HG02798 (cell line): Measurements from ENCODE around the gene CPM.

Experiments
- ATAC-seq: cut with Tn5 transposase; IDR thresholded peaks from one replicate; pipeline ENCODE4 v1.9.1; 2021; ENCODE audit warnings: mild to moderate bottlenecking; ENCODE audit not compliant: unreplicated experiment, poor library complexity

CPM gene

GRCh38 chr12:68932961-68933893 lies at the start of gene CPM:
CPM (minus strand) TSS chr12:68933171; CDS start chr12:68932837, 334 bp downstream.
- peak; percentile 98 for ATAC-seq

- no peak for ATAC-seq
These were observed 48.5 kb upstream of the CPM start for GRCh38 chr12:68981516-68981915.

- ATAC-seq: no peak
These were observed 47.7 kb upstream of the CPM start for GRCh38 chr12:68980476-68981212.

- no peak for ATAC-seq
These were observed 45.7 kb upstream of the CPM start for GRCh38 chr12:68978678-68979077.

GRCh38 chr12:68977909-68978610 lies 45.1 kb upstream of the CPM start:
- no peak for ATAC-seq

GRCh38 chr12:68977335-68977734 lies 44.4 kb upstream of the CPM start:
- no peak for ATAC-seq

- ATAC-seq: no peak
These were observed 43.4 kb upstream of the CPM start for GRCh38 chr12:68976395-68976841.

GRCh38 chr12:68975811-68976210 lies 42.8 kb upstream of the CPM start:
- no peak for ATAC-seq

GRCh38 chr12:68972595-68972994 lies 39.6 kb upstream of the CPM start:
- ATAC-seq: no peak

GRCh38 chr12:68971404-68971803 lies 38.4 kb upstream of the CPM start:
- no peak for ATAC-seq

- ATAC-seq: no peak
These were observed 38.0 kb upstream of the CPM start for GRCh38 chr12:68970951-68971350.

- no peak for ATAC-seq
These were observed 37.3 kb upstream of the CPM start for GRCh38 chr12:68970306-68970705.

GRCh38 chr12:68967046-68967445 lies 34.1 kb upstream of the CPM start:
- ATAC-seq: no peak

GRCh38 chr12:68963856-68964745 lies 31.1 kb upstream of the CPM start:
- no peak for ATAC-seq

- no peak for ATAC-seq
These were observed 30.2 kb upstream of the CPM start for GRCh38 chr12:68962877-68963855.

- no peak for ATAC-seq
These were observed 27.0 kb upstream of the CPM start for GRCh38 chr12:68959891-68960464.

GRCh38 chr12:68959143-68959858 lies 26.3 kb upstream of the CPM start:
- ATAC-seq: no peak

GRCh38 chr12:68958322-68958721 lies 25.4 kb upstream of the CPM start:
- peak; percentile 86 for ATAC-seq
